Measurements from ENCODE around the gene PROKR1.
A peak's percentile ranks its signal among the peaks of the same experiment; 100 is the strongest.

Gene PROKR1

DNA sequence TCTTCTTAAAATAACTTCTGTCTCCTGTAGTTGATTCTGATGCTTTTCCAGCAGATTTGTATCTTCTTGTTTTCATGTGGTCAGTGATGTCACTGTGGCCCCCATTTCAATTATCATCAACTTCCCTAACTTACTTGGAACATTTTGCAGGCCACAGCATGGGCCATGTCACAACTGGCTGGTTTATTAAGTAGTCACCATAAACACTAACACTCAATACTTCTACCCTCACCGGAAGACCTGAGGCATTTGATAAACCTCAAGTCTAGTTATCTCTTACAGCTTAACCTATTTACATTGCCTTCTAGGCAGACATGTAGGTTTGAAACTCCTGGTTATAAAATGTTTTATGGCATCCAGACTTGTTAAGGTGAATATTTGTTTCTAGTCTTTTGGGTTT lies 37.4 kb upstream of the PROKR1 start:
- TF ChIP-seq, protein P1, sequence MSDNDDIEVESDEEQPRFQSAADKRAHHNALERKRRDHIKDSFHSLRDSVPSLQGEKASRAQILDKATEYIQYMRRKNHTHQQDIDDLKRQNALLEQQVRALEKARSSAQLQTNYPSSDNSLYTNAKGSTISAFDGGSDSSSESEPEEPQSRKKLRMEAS (IDR thresholded peaks at IDR 0.05; ENCODE audit: low read depth, low read length): no peak
- TF ChIP-seq MYC (IDR thresholded peaks at IDR 0.05; ENCODE audit: low read depth, low read length): no peak
- no peak for TF ChIP-seq CTCF (IDR thresholded peaks at IDR 0.05; ENCODE audit: low read depth, low read length)
- TF ChIP-seq POLR2A (IDR thresholded peaks at IDR 0.05; ENCODE audit: extremely low read depth, insufficient read length): no peak
- peak; percentile 25 for DNase-seq (ENCODE audit: low read depth)

DNA sequence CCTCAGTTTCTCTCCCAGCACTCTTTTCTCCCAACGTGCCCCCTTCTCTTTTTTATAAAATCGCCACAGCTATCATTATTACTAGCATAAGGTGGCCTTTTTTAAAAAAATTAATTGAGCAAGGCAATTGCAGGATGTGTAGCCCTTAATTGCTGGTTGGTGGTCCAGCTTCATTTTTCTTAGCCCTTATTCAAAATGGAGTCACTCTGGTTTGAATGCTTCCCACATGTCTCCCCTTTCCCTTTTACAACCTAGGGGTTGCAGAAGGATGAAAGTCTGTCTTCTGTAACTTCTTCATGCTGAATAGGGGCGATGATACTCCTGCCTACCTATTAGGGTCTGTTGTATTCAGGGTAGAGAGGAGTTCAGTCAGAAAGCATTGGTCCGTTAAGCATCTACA lies 36.6 kb upstream of the PROKR1 start:
- no peak overlapping the region for H3K4me3 ChIP-seq (ENCODE audit: low read depth, low read length)
- TF ChIP-seq POLR2A (IDR thresholded peaks at IDR 0.05; ENCODE audit: extremely low read depth, insufficient read length): no peak
- TF ChIP-seq MYC (IDR thresholded peaks at IDR 0.05; ENCODE audit: low read depth, low read length): no peak
- TF ChIP-seq, protein P1 (IDR thresholded peaks at IDR 0.05; ENCODE audit: low read depth, low read length): no peak
- no peak for TF ChIP-seq CTCF (IDR thresholded peaks at IDR 0.05; ENCODE audit: low read depth, low read length)
- DNase-seq (ENCODE audit: low read depth): no peak

More for the DNA sequence above, 37.4 kb upstream of the PROKR1 start:
- no peak overlapping the region for H3K4me3 ChIP-seq (ENCODE audit: low read depth, low read length)

- no peak for DNase-seq (ENCODE audit: low read depth)
- H3K4me3 ChIP-seq (ENCODE audit: low read depth, low read length): no peak overlapping the region
- no peak for TF ChIP-seq CTCF (IDR thresholded peaks at IDR 0.05; ENCODE audit: low read depth, low read length)
- no peak for TF ChIP-seq POLR2A (IDR thresholded peaks at IDR 0.05; ENCODE audit: extremely low read depth, insufficient read length)
- TF ChIP-seq, protein P1 (IDR thresholded peaks at IDR 0.05; ENCODE audit: low read depth, low read length): no peak
- TF ChIP-seq MYC (IDR thresholded peaks at IDR 0.05; ENCODE audit: low read depth, low read length): no peak
These were observed 35.5 kb upstream of the PROKR1 start for GRCh38 chr2:68607837-68608236.

- TF ChIP-seq MYC (IDR thresholded peaks at IDR 0.05; ENCODE audit: low read depth, low read length) (no peak), CTCF (IDR thresholded peaks at IDR 0.05; ENCODE audit: low read depth, low read length) (no peak), POLR2A (IDR thresholded peaks at IDR 0.05; ENCODE audit: extremely low read depth, insufficient read length) (no peak)
- TF ChIP-seq, protein P1 (IDR thresholded peaks at IDR 0.05; ENCODE audit: low read depth, low read length): no peak
- H3K4me3 ChIP-seq (ENCODE audit: low read depth, low read length): no peak overlapping the region
- DNase-seq (ENCODE audit: low read depth): no peak
These were observed 30.4 kb upstream of the PROKR1 start for GRCh38 chr2:68612765-68613519.

- TF ChIP-seq, protein P1 (IDR thresholded peaks at IDR 0.05; ENCODE audit: low read depth, low read length): no peak
- no peak for TF ChIP-seq CTCF (IDR thresholded peaks at IDR 0.05; ENCODE audit: low read depth, low read length)
- TF ChIP-seq MYC (IDR thresholded peaks at IDR 0.05; ENCODE audit: low read depth, low read length): no peak
- no peak for TF ChIP-seq POLR2A (IDR thresholded peaks at IDR 0.05; ENCODE audit: extremely low read depth, insufficient read length)
- H3K4me3 ChIP-seq (ENCODE audit: low read depth, low read length): no peak overlapping the region
- peak; percentile 12 for DNase-seq (ENCODE audit: low read depth)
These were observed 22.6 kb upstream of the PROKR1 start for GRCh38 chr2:68620772-68621171.
